GM19397 (cell line): Measurements from ENCODE around the gene PICK1.
"Not testable (repeated sequence)": the region's sequence is repeated elsewhere in the genome, so short reads cannot be mapped to it uniquely, and the experiment has no call there.

Experiments used
- ATAC-seq: cut with Tn5 transposase; IDR thresholded peaks from one replicate; pipeline ENCODE4 v1.9.1; 2021; ENCODE audit warnings: mild to moderate bottlenecking, moderate library complexity; ENCODE audit not compliant: unreplicated experiment

Gene PICK1

DNA sequence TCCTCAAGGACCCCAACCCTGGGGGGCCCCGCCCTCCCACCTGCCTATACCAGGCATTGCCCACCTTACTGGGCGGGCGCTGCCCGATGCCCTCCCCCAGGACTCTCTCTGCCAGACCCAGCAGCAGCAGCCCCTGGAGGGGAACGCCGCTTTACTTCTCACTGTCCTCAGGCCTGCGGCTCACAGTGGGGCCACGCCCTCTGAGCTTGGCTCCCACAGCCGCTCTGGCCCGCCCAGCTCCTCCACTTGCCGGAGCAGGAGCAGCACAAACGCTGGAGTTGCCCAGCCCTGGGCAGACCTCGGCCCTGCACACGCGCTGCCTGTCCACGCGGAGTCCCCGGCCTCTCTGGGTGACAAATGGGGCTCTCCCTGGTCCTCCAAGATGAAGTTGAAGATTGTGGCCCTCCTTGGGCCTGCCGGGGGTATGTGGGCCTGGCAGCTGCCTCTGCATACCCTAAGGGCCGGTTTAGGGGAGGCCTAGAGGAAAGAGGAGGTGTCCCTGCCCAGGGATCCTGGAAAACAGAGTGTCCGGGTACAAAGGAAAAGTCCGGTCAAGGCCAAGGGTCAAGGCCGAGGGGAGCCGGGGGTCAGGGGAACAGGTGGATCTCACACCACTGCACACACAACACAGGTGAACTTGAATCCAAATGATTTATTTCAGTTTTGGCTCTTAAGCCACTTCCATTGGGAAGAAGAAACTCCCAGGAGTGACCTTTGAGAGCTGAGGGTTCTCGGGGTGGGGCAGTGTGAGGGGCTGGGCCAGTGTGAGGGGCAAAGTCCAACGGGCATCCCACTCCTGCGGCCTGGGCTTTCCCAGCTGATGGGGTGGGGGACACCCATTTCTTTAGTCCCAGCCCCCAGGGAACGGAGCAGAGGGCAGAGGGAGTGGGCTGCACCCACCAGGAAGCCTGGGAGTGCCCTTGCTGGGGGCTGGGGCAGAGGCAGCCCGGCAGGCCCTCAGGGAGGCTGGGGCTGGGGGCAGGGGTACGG, 54.0 kb downstream of the PICK1 start:
- ATAC-seq, result no peak

DNA sequence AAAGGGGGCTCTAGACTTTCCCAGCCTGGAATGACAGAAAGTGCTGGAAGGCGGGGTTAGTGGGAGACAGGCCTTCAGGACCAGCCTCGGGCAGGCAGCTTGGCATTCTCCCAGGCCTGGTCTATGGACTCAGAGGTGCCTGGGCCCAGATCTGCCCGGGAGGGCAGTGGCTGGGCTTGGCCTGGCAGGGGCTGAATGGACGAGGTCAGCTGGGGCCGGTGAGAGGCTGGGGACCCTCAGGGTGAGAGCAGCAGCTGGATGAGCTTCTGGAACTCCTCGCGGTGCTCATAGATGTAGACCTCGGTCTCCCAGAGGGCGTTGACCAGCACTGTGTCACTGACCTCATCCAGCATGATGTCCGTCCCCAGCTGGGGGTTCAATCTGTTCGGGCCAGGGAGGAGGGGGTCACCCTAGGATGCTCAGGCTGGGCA, 54.7 kb downstream of the PICK1 start:
- no peak for ATAC-seq

DNA sequence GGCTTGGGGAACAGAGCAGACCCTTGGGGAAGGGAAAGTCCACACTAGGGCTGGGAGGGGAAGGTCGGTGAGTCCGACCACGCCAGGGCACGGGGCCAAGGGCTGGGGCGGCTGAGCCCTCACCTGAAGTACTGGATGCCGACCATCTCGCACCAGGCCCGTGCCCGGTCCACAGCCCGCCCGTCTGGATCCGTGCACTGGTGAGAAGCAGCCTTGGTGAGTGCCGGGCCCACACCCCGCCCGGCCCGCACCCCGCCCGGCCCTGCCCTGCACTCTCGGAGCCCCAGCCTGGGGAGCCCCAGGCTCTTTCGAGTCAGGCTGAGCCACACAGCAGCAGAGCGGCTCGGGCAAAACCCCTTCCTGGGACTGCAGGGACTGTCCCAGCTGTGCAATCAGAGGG, 55.2 kb downstream of the PICK1 start:
- no peak for ATAC-seq

DNA sequence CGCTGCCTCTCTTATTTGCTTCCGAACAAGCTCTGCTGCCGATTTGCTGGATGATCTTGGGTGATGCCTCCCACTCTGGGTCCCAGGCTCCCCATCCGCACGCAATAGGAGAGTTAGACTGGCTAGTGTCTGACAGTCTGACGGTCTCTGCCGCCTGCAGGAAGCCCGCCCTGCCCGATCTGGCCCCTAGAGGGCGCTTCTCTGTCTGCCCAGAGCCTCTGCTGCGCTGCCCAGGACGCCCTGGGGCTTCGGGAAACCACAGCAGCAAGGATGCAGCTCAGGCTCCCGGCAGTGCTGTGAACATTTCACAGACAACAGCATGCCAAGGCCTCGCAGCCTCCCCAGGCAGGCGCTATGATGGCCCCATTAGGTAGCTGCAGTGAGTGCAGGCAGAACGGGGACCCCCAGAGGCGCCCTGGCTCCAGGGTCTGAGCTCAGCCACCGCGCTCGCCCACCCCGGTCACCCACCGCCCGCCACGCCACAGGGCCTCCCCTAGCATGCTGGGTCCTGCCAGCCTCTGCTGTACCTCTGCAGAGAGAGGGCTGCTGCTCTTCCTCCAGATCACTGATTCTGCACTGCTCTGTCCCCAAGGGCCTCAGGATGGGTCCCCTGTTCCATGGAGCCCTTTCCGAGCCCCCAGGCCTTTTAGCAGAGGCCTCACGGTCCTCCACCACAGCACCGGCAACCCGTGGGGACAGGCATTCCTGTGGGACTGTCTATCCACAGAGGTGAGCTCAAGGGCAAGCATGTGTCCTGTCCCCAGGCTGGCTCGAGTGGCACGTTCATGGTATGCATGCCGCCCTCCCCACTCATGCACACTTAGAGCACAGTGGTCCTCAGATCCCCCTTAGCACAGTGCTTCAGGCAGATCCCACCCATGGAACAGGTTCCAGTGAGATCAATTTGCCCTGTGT, 57.5 kb downstream of the PICK1 start:
- ATAC-seq, result no peak

DNA sequence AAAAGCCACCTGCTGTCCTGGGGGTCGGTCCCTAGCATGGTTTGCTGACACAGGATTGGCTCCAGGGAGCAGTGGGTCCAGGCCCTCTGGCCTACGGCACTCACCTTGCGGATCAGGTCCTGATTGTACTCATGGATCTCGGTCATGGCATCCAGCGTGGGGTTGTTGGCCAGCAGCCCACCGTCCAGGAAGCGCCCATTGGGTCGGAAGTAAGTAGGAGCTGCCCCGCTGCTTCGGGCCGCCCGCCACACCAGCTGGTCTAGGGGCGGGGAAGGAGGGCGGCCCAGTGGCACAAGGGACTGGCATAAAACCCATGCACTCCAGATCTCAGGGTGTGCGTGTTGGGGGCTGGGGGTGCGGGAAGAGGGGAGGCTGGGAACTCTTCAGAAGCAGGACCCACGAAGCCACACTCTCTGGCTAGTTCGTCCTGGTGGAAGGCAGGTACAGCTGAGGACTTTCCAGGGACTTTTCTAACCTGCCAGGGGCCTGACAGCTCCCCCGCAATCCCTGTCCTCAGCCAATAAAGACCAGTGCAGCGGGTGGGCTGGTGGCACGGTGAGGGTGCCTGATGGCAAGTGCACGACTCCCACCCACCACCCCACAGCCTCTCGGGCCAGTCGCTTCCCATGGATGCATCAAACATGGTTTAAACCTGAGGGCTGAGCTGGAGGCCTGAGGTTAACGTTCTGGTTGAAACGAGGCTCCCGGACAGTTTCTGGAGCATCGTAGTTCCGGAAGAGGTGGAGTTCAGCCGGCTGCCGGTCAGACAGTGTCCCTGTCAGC, 58.4 kb downstream of the PICK1 start:
- no peak for ATAC-seq

DNA sequence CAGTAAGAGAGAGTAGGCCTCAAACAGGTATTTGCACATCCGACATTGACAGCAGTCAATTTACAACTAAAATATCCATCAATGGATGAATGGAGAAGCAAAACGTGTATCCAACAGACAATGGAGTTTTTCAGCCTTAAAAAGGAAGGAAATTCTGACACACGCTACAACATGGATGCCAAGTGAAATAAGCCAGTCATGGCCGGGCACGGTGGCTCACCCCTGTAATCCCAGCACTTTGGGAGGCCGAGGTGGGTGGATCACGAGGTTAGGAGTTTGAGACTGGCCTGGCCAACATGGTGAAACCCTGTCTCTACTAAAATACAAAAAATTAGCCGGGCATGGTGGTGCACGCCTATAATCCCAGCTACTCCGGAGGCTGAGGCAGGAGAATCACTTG, 60.4 kb downstream of the PICK1 start:
- not testable (repeated sequence) for ATAC-seq

DNA sequence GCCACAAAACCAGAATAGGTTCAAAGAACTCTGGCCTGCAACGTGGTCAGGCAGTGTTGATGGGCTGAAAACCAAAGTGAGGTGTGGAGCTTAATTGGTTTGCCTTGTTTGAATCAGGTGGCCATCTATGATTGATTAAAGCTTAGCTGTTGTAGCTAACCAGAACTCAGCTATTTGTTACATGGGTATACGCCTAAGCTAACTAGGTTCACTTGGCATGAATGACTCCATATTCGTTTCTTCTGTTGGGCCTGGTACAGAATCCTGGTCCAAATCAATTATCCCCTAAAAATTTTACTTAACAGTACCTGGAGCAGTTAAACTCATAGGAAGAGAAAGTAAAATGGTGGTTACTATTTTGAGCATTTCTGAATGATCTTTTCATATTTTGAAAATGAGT, 61.0 kb downstream of the PICK1 start:
- no peak for ATAC-seq

DNA sequence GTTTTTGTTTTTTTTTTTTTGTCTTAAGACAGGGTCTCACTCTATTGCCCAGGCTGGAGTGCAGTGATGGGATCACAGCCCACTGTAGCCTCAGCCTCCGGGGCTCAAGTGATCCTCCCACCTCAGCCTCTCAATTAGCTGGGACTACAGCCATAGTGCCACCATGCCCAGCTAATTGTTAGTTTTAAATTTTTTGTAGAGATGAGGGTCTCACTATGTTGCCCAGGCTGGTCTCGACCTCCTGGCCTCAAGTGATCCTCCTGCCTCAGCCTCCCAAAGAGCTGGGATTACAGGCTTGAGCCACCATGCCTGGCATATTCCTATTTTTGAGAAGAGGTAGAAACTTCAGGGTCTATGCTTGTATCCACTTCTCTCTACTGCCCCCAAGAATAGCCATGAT, 61.5 kb downstream of the PICK1 start:
- not testable (repeated sequence) for ATAC-seq

DNA sequence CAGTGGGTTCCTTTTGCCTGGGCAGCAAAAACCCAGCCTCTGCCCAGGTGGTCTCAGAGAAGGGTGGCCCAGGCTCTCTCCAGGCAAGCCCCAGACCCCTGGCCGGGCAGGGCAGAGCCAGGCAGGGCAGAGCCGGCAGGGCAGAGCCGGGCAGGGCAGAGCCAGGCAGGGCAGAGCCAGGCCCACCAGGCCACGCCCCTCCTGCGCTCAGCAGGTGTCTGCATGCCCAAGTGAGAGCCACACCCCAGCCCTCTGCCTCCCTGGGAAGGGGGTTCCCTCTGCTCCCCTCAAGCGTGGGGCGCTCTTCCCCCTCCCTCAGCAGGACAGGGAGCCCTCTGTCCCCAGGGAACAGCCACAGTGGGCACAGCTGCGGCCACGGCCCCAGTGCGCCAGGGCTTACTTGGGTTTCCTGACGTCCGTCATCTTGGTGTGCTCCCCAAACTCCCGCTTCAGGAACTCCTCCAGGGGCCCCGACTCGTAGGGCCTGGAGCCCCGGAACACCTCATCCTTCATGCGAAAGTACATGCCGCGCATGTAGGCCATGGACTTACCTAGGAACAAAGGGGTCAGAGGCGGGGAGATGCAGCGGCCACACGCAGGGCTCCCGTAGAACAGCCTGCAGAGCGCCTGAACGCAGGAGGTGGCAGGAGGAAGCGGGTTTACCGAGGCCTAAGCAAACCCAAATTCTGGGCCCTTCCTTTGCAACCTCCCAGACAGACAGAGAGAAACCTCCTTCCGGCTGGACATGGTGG, 63.3 kb downstream of the PICK1 start:
- no peak for ATAC-seq

DNA sequence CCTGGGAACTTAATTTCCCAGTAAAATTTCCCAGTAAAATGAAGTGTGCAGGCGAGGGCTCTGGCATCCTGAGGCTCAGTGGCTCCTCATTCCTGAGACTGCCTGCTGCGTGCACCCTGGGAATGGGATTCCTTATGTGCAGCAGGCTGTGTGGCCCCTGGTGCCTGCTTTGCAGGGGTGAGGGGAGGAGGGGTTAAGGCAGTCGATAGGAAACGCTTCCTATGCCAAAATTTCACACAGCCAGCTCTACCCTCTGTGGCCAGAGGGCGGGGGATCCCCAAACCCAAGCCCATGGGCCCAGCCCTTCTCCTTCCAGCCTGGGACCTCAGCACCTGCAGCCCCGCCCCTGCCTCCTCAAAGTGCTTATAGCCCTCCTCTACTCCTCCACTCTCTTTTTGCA, 65.4 kb downstream of the PICK1 start:
- no peak for ATAC-seq

DNA sequence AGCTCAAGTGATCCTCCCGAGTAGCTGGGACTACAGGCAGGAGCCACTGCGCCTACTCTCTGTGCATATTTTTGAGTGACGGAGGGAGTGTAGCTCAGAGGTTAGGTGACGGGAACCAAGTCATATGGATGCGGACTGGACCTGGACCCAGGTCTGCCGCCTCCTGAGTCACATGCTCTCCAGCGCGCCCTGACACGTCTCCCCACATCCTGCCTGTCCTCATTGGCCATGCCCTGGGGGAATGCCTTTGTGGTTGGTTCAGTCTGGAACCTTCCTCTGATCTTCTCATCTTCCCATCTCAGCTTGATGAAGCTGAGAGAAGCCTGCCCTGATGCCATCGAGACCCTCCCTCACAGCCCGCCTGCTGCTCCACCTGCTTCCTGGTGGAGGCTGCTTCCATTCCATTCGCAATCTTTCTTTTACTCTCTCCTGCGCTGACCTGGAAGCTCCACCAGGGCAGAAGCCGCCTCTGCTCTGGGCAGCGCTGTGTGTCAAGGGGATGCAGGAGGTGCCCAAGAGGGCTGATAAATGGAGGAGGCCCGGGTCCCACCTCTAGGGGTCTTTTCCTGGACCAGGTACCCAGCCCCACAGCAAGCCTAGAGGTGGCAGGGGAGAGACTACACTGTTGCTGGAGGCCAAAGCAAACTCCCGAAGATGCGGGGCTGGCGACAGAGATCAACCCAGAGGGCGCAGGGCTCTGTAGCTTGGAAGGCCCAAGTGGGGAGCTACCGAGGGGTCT, 67.2 kb downstream of the PICK1 start:
- ATAC-seq, result no peak

DNA sequence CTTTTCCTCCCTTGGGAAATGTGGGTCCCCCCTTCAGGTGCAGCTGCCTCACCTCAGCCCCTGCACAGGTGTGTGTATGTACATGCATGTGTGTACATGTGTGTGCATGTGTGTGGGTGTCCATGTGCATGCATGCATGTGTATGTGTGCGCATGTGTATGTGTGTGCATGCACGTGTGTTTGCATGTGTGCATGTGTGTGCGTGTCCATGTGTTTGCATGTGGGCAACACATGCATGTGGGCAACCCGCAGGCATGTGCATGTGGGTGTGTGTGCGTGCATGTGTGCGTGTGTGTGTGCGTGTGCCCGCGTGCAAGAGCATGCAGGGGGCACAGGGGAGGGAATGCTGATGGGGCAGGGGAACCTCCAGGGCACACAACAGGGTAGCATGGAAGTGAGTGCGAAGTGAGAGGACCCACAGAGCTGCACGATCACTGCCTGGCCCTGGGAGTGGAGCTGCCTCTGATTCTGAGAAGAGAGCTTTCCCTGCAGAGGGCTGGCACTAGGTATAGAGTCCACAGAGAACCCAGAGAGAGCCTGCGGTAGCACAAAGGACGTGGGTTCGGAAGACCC, 67.9 kb downstream of the PICK1 start:
- ATAC-seq, result no peak
